ENCODE measurements around the gene CDH23.

CDH23 gene

GRCh38 chr10:71664585-71664984 is 267.9 kb downstream of the CDH23 start:
- in situ Hi-C loops (cut with HindIII; ENCODE audit: low sequenced_read_pairs) = no loop called here
- TF ChIP-seq, protein P1, sequence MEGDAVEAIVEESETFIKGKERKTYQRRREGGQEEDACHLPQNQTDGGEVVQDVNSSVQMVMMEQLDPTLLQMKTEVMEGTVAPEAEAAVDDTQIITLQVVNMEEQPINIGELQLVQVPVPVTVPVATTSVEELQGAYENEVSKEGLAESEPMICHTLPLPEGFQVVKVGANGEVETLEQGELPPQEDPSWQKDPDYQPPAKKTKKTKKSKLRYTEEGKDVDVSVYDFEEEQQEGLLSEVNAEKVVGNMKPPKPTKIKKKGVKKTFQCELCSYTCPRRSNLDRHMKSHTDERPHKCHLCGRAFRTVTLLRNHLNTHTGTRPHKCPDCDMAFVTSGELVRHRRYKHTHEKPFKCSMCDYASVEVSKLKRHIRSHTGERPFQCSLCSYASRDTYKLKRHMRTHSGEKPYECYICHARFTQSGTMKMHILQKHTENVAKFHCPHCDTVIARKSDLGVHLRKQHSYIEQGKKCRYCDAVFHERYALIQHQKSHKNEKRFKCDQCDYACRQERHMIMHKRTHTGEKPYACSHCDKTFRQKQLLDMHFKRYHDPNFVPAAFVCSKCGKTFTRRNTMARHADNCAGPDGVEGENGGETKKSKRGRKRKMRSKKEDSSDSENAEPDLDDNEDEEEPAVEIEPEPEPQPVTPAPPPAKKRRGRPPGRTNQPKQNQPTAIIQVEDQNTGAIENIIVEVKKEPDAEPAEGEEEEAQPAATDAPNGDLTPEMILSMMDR (IDR thresholded peaks at IDR 0.05; ENCODE audit: low read depth, low read length) = no peak
- no peak overlapping the region for H3K4me3 ChIP-seq (ENCODE audit: low read depth, low read length)
- no peak for DNase-seq (ENCODE audit: low read depth, low spot score)

GRCh38 chr10:71665456-71665855 is 268.7 kb downstream of the CDH23 start:
- in situ Hi-C loops (cut with HindIII; ENCODE audit: low sequenced_read_pairs) = no loop called here
- no peak overlapping the region for H3K4me3 ChIP-seq (ENCODE audit: low read depth, low read length)
- DNase-seq (ENCODE audit: low read depth, low spot score) = no peak
- TF ChIP-seq, protein P1 (IDR thresholded peaks at IDR 0.05; ENCODE audit: low read depth, low read length) = no peak

DNA sequence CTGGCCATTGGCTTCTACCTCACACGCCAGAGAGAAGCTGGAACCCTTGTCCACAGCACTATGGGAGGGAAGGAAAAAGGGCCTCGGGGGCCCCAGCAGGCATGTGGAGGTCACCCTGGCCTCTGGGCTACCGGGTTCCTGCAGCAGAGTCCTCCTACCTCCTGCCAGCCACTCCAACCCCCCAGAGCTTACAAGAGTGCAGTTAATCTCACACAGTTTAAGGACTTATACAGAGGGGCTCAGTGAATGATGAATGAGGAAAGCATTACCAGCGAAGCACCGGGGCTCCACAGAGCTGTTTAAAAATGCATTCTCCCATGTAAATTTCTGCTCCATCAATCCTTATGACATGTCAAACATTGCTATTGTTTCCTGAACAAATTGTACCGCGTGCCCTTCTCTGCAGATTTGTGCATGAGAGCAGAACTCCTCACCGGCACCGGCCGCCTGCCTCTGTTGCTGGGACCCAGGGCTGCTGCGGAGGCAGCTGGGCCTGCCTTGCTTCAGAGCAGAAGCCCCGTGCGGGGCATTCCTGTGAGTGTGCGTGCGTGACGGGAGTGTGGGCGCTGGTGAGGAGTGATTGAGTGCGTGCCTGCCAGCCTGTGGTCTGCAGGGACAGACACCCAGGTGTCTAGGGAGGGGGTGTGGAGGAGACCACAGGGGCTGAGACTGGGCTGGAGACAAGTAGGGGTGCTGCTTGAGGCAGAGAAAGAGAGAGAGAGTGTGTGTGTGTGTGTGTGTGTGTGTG is 270.1 kb downstream of the CDH23 start:
- TF ChIP-seq, protein P1 (IDR thresholded peaks at IDR 0.05; ENCODE audit: low read depth, low read length) = no peak
- in situ Hi-C loops (cut with HindIII; ENCODE audit: low sequenced_read_pairs) = no loop called here
- H3K4me3 ChIP-seq (ENCODE audit: low read depth, low read length) = no peak overlapping the region
- no peak for DNase-seq (ENCODE audit: low read depth, low spot score)

GRCh38 chr10:71667387-71667752 is 270.6 kb downstream of the CDH23 start:
- TF ChIP-seq, protein P1 (IDR thresholded peaks at IDR 0.05; ENCODE audit: low read depth, low read length) = no peak
- DNase-seq (ENCODE audit: low read depth, low spot score) = no peak
- H3K4me3 ChIP-seq (ENCODE audit: low read depth, low read length) = no peak overlapping the region
- in situ Hi-C loops (cut with HindIII; ENCODE audit: low sequenced_read_pairs) = no loop called here

DNA sequence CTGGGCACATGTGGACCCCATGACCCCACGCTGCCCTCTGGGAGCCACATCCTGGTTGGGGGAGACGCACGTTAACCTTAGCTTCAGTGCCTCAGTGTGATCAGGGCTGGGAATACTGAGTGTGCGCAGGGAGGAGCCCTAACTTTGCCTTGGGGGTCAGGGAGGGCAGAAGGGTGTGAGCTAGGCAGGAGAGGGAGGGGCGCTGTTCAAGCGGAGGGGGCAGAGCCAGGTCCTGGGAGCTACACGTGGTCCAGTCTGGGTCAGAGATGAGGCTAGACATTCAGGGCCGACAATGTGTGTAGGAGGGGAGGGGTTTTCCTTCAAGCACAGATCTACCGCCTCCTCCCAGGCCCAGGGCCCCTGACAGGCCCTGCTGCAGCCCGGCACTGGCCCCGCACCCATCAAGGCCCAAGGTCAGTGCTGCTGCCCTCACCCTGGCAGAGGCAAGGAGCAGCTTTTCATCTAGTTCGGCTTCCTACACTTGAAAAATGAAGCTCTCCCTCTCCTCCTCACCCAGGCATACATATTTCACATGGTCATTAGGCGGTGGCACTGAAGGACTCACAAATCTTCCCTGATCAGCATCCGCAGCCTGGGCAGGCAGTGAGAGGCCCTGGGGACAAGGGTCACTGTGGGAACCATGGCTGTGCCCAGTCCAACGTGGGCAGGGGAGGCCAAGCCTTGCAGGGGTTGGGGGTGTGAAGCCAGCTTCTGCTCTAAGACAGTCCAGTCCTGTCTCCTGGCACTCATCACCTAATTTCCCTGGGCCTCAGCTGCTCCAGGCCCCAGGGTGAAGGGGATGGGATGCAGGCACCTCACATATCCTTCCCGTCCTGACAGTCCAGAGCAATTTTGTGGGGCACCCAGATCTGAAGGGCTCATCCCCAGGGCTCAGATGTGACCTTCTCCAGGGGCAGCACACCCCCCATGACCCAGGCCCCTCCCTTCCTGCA is 275.6 kb downstream of the CDH23 start:
- no peak overlapping the region for H3K4me3 ChIP-seq (ENCODE audit: low read depth, low read length)
- no peak for DNase-seq (ENCODE audit: low read depth, low spot score)
- TF ChIP-seq, protein P1 (IDR thresholded peaks at IDR 0.05; ENCODE audit: low read depth, low read length) = no peak
- in situ Hi-C loops (cut with HindIII; ENCODE audit: low sequenced_read_pairs) = no loop called here

DNA sequence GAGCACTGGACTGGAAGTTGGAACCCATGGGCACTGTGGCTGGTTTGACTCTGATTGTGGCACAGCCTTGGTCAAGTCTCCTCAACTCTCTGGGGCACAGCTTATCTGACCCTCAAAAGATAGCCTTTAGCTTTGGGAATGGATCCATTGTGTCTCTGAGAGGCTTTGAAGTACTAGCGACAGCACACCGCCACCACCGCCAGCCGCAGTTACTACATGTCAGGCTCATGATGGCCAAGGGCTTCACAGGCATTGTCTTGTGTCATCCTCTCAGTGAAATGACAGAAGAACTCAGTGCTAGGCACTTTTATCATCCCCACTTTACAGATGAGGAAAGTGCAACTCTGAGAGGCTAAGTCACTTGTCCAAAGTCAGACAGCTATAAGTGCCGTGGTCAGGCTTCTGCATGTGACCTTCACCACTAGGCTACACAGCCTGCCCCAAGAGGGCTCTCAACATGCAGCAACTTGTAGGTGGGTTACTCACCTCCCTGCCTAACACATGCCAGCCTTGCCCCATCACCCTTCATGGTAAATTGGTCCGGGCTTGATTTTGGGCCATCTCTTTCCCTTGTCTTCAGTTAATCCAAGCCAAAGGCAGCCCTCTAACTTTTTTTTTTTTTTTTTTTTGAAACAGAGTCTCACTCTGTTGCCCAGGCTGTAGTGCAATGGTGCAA is 278.7 kb downstream of the CDH23 start:
- in situ Hi-C loops (cut with HindIII; ENCODE audit: low sequenced_read_pairs) = no loop called here
- no peak for DNase-seq (ENCODE audit: low read depth, low spot score)
- no peak overlapping the region for H3K4me3 ChIP-seq (ENCODE audit: low read depth, low read length)
- TF ChIP-seq, protein P1 (IDR thresholded peaks at IDR 0.05; ENCODE audit: low read depth, low read length) = no peak

Measured in astrocyte of the spinal cord (primary cell).